PFSK-1 (cell line): Measurements from ENCODE around the gene GAREM1.

Experiments used
- FOXP2 ChIP-seq: optimal IDR thresholded peaks from 2 replicates; pipeline ENCODE3; 2011; ENCODE audit warnings: borderline replicate concordance, control low read depth, inconsistent platforms; ENCODE audit not compliant: insufficient read depth; ENCODE audit errors: extremely low read length, extremely low read depth
- POLR2AphosphoS5 ChIP-seq: IDR thresholded peaks from 2 replicates; pipeline ENCODE4 v1.6.1; 2012; ENCODE audit warnings: low read depth, mild to moderate bottlenecking, control low read depth, low read length, moderate library complexity
- SIN3A ChIP-seq: IDR thresholded peaks from 2 replicates; pipeline ENCODE4 v1.6.1; 2012; ENCODE audit warnings: mild to moderate bottlenecking, low read length, moderate library complexity, borderline replicate concordance; ENCODE audit not compliant: insufficient read depth
- TAF1 ChIP-seq: IDR thresholded peaks from 2 replicates; pipeline ENCODE4 v1.6.1; 2012; ENCODE audit warnings: low read length, control low read depth, borderline replicate concordance; ENCODE audit not compliant: insufficient read depth
- TF ChIP-seq, protein P1 (sequence below), 2 experiments: IDR thresholded peaks; 2 replicates each; pipeline versions ENCODE4 v1.6.1 to v1.8.0; 2011 to 2012; ENCODE audit warnings: low read depth in 2 of 2, low read length in 2 of 2, control low read depth in 1 of 2, inconsistent platforms in 1 of 2, mild to moderate bottlenecking in 1 of 2, moderate library complexity in 1 of 2; ENCODE audit not compliant: insufficient read depth in 1 of 2

GAREM1 gene

DNA sequence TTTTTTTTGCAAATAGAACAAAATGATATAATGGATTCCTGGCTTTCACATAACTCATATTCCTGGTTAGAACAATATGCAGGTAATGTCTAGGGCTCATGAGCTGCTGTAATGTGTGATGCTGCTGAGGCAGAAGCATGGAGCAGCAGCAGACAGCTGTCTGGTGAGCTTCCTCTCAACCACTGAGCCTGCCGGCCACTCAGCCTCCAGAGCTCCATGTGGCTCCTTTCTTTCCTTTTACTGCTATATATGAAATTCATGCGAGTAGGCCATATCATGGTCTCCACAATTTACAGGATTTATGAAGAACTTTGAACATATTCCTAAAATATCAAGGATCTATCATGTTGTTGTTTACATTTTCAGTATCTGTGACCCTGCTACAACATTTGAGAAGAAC lies 159.9 kb downstream of the GAREM1 start:
- TF ChIP-seq SIN3A (no peak), FOXP2 (no peak), TAF1 (no peak), POLR2AphosphoS5 (no peak)
- TF ChIP-seq, protein P1, sequence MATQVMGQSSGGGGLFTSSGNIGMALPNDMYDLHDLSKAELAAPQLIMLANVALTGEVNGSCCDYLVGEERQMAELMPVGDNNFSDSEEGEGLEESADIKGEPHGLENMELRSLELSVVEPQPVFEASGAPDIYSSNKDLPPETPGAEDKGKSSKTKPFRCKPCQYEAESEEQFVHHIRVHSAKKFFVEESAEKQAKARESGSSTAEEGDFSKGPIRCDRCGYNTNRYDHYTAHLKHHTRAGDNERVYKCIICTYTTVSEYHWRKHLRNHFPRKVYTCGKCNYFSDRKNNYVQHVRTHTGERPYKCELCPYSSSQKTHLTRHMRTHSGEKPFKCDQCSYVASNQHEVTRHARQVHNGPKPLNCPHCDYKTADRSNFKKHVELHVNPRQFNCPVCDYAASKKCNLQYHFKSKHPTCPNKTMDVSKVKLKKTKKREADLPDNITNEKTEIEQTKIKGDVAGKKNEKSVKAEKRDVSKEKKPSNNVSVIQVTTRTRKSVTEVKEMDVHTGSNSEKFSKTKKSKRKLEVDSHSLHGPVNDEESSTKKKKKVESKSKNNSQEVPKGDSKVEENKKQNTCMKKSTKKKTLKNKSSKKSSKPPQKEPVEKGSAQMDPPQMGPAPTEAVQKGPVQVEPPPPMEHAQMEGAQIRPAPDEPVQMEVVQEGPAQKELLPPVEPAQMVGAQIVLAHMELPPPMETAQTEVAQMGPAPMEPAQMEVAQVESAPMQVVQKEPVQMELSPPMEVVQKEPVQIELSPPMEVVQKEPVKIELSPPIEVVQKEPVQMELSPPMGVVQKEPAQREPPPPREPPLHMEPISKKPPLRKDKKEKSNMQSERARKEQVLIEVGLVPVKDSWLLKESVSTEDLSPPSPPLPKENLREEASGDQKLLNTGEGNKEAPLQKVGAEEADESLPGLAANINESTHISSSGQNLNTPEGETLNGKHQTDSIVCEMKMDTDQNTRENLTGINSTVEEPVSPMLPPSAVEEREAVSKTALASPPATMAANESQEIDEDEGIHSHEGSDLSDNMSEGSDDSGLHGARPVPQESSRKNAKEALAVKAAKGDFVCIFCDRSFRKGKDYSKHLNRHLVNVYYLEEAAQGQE (IDR thresholded peaks at IDR 0.05; ENCODE audit: insufficient read depth in 1 of 2, low read depth in 2 of 2, low read length in 2 of 2): no peak

DNA sequence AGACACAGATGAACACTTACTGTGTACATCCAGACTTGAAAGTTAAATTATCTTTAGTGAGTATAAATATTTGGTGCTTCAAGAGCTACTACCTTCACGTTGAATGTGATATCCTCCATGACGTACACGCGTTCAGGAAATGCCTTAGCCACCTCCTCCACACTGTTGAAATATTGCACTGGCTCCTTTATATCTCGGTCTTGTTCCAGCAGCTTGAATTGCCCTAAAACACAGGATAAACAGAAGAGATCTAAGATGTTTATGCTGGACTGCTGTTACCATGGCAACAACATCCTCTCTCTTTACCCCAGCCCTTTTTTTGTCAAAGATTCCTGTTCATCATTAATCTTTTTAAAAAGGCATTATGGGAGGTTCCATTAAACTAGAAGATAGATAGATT lies 160.6 kb downstream of the GAREM1 start:
- TF ChIP-seq SIN3A (no peak), FOXP2 (no peak)

DNA sequence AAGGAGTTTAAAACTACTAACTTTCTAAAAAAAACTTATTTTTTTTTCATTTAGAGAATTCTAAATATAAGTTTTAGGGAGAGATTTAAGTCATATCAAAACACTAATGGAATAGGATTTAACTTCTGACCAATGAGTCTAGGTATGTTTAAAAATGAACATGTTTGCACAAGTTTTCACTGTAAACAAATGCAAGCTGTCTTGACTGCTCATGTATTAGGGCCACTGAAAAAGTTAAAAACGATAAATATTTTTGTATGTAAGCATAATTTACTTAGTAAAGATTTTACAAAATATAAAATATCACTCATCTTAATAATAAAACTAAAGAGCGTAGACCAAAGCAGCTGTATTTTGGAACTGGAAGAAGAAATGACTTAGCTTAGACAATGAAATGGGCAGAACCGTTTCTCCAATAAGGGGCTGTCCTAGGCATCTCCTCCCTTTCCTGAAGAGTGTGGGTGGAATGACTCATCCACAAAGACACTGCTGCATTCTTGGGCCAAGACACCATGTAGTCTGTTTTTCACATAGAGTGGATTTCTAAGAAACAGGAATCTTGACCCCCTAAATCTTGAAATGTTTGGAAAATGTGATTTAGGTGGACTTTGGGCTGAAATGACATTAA lies 162.1 kb downstream of the GAREM1 start:
- TF ChIP-seq FOXP2: no peak
- no peak for TF ChIP-seq SIN3A
- TF ChIP-seq POLR2AphosphoS5: no peak
- TF ChIP-seq, protein P1 (IDR thresholded peaks at IDR 0.05; ENCODE audit: insufficient read depth in 1 of 2, low read depth in 2 of 2, low read length in 2 of 2): no peak
- TF ChIP-seq TAF1: no peak

DNA sequence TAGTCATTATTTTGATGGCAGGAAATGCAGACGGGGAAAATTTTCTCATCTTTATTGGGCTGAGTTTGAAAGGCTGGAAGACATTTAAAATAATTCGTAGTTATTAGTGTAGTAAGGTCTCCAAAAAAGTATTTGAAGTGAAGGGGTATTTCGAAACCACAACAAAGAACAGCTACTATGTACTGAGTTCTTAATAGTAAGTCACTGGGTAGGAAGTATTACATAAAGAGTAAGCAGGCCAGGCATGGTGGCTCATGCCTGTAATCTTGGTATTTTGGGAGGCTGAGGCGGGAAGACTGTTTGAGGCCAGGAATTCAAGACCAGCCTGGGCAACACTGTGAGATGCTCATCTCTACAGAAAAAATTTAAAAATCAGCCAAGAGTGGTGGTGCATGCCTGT lies 167.3 kb downstream of the GAREM1 start:
- TF ChIP-seq FOXP2 (no peak), SIN3A (no peak), TAF1 (no peak), POLR2AphosphoS5 (no peak)
- TF ChIP-seq, protein P1 (IDR thresholded peaks at IDR 0.05; ENCODE audit: insufficient read depth in 1 of 2, low read depth in 2 of 2, low read length in 2 of 2): no peak

DNA sequence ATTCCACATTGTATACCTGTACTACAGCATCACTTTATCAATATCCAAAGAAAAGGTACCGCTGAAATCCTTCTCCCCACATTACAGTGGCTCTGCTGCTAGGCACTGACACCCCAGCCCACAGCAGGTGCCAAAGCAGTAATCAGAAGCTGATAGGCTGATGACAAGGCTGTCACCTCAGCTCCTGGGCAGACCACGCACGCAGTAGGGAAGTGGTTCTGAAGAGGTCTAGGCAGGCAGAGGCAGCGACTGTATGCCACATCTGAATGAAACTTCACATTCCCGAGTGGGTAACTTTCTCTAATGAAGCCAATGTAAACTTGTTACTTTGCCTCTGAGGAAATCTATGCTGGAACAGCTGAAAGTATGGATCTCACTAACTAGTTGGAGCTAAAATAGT lies 167.9 kb downstream of the GAREM1 start:
- TF ChIP-seq, protein P1 (IDR thresholded peaks at IDR 0.05; ENCODE audit: insufficient read depth in 1 of 2, low read depth in 2 of 2, low read length in 2 of 2): no peak
- TF ChIP-seq FOXP2 (no peak), TAF1 (no peak), POLR2AphosphoS5 (no peak), SIN3A (no peak)
